ENCODE measurements around the gene GPR160. TPM values are rescaled to one million over a fixed set of nuclear protein-coding genes. Genes with fewer than 3 reads are reported as not detected.

GPR160 gene
- total and polyA plus RNA-seq, 12 donors: 0.76 to 5.8 (median 1.6) TPM

DNA sequence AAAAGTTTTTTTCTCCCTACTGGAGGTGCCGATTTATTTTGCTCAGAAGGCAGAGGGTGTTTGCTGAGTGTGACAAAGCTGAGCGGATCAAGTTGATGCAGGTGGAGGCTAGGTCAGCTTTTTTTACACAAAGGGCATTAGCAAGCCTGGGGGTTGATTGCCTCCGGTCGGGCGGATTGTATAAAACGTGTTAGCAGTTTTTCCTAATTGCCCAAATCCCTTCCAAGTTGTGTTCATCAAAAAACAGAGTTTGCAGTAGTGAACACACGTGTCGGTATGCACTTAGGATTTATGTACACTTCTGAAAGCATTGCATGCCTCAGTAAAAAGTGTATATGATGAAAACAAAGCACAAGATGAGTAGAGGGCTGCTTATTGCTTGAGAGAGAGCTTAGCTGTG is 2.6 kb downstream of the GPR160 start:
- Histone ChIP-seq H3K36me3 (replicated peaks in 1 of 2) (no peaks in the 10 kb centered on the region), H3K4me1 (replicated peaks in 1 of 2) (peaks cover 0 to 15% of the 10 kb centered on the region in 2 donors), H3K4me3 (no peak overlapping the region), H3K9me3 (replicated peaks in 1 of 3) (no peaks in the 10 kb centered on the region), H3K27me3 (no peaks in the 10 kb centered on the region), H3K27ac (no peak overlapping the region)
- 46 to 60% (median 51%) methylated on average over 8 of the region's 8 CpGs for WGBS, 4 donors
- TF ChIP-seq POLR2A (IDR thresholded peaks at IDR 0.05): no peak
- TF ChIP-seq, protein P1, sequence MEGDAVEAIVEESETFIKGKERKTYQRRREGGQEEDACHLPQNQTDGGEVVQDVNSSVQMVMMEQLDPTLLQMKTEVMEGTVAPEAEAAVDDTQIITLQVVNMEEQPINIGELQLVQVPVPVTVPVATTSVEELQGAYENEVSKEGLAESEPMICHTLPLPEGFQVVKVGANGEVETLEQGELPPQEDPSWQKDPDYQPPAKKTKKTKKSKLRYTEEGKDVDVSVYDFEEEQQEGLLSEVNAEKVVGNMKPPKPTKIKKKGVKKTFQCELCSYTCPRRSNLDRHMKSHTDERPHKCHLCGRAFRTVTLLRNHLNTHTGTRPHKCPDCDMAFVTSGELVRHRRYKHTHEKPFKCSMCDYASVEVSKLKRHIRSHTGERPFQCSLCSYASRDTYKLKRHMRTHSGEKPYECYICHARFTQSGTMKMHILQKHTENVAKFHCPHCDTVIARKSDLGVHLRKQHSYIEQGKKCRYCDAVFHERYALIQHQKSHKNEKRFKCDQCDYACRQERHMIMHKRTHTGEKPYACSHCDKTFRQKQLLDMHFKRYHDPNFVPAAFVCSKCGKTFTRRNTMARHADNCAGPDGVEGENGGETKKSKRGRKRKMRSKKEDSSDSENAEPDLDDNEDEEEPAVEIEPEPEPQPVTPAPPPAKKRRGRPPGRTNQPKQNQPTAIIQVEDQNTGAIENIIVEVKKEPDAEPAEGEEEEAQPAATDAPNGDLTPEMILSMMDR (IDR thresholded peaks at IDR 0.05): no peak
- intact Hi-C loops (cut with DNase I): no loop called here
- DNase-seq: no peak

DNA sequence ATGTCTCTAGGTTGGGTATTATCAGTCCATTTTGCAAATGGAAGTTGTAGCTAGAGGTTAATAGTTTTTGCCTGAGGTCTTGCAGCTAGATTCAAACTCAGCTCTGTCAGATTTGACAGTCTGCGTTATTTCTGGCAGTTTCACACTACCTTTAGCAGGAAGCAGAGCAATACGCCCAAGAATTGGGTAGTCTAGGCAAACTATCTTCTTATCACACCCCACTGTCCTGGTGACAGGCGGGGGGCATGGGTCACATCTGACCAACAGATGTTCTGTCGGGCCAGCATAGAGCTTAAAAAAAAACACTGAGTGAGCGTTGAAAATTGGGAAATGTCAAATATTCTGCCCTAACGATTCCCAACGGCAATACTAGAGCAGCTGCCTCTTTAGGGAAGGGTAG is 5.7 kb downstream of the GPR160 start:
- Histone ChIP-seq H3K27me3 (no peaks in the 10 kb centered on the region), H3K4me1 (replicated peaks in 1 of 2) (peaks cover 0 to 5% of the 10 kb centered on the region in 2 donors), H3K36me3 (replicated peaks in 1 of 2) (no peaks in the 10 kb centered on the region), H3K4me3 (no peak overlapping the region), H3K9me3 (replicated peaks in 1 of 3) (no peaks in the 10 kb centered on the region), H3K27ac (no peak overlapping the region)
- TF ChIP-seq, protein P1 (IDR thresholded peaks at IDR 0.05): no peak
- TF ChIP-seq POLR2A (IDR thresholded peaks at IDR 0.05): no peak
- no peak for DNase-seq
- intact Hi-C loops (cut with DNase I): no loop called here
- WGBS, 4 donors: 66 to 83% (median 72%) methylated on average over 7 of the region's 7 CpGs

DNA sequence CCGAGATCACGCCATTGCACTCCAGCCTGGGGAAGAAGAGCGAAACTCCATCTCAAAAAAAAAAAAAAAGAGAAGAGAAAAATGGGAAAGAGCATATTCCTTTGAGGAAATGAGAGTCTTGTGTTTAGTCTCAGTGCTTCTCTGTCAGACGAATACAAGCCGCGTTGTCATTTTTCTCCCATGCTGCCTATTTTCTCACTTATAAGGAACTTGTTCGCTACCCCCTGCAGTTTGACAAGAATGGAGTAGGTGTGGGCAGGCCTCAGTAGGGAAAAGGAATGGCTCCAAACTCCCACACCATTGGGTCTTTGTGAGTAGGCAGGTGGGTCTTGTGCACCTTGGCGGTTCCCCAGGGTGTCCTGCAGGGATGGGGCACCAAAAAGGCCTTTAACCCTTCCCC is 6.5 kb downstream of the GPR160 start:
- H3K4me3 ChIP-seq: no peak overlapping the region
- WGBS, 4 donors: 79 to 86% (median 83%) methylated on average over 8 of the region's 8 CpGs
- intact Hi-C loops (cut with DNase I): no loop called here

DNA sequence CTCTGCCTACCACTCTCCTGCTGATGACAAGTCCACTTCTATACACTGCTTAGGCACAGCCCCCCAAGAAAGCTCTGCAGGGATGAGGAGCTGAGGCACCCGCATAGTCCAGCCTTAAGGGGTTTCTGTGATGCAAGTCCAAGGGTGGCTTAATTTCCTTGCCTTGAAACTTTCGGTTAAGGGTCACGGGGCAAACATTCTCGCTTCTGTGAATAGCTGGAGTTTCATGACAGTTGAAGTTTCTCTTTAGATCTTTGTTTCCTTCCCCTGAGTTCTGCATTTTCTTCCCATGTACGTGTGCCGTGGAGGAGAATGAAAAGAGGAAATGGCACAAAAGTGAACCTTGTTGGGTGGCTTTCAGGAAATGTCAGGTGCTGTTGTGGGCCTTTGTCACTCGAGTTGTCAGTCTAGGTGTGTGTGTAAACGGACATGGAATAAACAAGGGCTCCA is 7.0 kb downstream of the GPR160 start:
- peak in 3 of 7 donors; percentile 14 to 33 (median 26) for DNase-seq
- 63 to 83% (median 76%) methylated on average over 8 of the region's 8 CpGs for WGBS, 4 donors
- Histone ChIP-seq H3K4me1 (replicated peaks in 1 of 2) (no peaks in the 10 kb centered on the region), H3K36me3 (replicated peaks in 1 of 2) (no peaks in the 10 kb centered on the region), H3K9me3 (replicated peaks in 1 of 3) (no peaks in the 10 kb centered on the region), H3K27me3 (no peaks in the 10 kb centered on the region), H3K4me3 (no peak overlapping the region), H3K27ac (peak overlapping the region in 2 of 5 donors; percentile 71)
- intact Hi-C loops (cut with DNase I): no loop called here
- no peak for TF ChIP-seq POLR2A (IDR thresholded peaks at IDR 0.05)
- TF ChIP-seq, protein P1 (IDR thresholded peaks at IDR 0.05): no peak

More for the DNA sequence above, 6.5 kb downstream of the GPR160 start:
- no peaks in the 10 kb centered on the region for H3K9me3 ChIP-seq (replicated peaks in 1 of 3)
- no peaks in the 10 kb centered on the region for H3K27me3 ChIP-seq
- peak in 1 of 7 donors; percentile 19 for DNase-seq
- H3K4me1 ChIP-seq (replicated peaks in 1 of 2): no peaks in the 10 kb centered on the region
- TF ChIP-seq, protein P1 (IDR thresholded peaks at IDR 0.05): no peak
- no peak for TF ChIP-seq POLR2A (IDR thresholded peaks at IDR 0.05)
- peak overlapping the region in 2 of 5 donors; percentile 71 for H3K27ac ChIP-seq
- no peaks in the 10 kb centered on the region for H3K36me3 ChIP-seq (replicated peaks in 1 of 2)

Measured in adrenal gland (tissue), 12 donors.